HG03521 (cell line): ENCODE results near the gene CEPT1.
A peak's percentile ranks its signal among the peaks of the same experiment; 100 is the strongest.
"Not testable (repeated sequence)": the region's sequence is repeated elsewhere in the genome, so short reads cannot be mapped to it uniquely, and the experiment has no call there.

ENCODE experiments used
- ATAC-seq: cut with Tn5 transposase; IDR thresholded peaks from one replicate; pipeline ENCODE4 v1.9.1; 2021; ENCODE audit warnings: mild to moderate bottlenecking, moderate library complexity; ENCODE audit not compliant: unreplicated experiment

CEPT1 gene

DNA sequence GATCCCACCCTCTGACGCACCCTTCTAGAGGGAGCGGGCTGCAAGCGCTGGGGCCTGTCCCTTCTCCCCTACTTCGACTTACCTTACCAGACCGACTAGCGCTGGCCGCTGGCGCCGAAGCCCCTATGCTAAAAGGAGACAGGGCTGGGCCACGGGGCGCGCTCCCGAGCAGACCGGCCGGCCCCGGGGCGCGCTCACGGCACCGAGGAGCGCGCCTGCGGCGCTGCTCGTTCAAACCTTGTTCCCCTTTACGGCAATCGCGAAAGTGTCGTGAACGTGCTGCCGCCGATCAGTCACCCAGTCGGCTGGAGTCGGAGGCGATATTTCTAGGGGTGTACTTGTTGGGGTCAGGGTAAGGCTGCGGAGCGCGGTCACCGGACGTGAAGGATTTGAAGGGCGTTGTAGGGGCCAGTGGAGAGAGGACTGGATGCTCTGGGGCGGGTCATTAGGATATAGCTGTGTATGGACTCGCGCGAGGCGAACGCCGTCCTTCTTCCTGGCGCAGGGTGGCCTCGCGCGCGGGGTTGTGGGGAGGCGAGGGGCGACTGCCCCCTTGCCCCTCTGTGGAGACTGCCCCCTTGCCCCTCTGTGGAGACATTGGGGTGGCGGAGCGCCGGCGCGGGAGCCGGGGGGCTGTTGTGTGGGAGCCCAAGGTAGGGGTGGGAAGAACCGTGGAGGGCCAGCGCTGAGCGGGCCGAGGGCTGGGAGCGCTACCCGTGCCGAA lies at the start of gene CEPT1, which contains the start of gene DRAM2:
Gene CEPT1 (plus strand): TSS at position 268 of the 724 bp plus-strand sequence. CDS start 7,492 bp downstream, outside the sequence.
Gene DRAM2 (minus strand): TSS at position 138 of the 724 bp plus-strand sequence. CDS start 8,539 bp downstream, outside the sequence.
- ATAC-seq, result peak; percentile 51

DNA sequence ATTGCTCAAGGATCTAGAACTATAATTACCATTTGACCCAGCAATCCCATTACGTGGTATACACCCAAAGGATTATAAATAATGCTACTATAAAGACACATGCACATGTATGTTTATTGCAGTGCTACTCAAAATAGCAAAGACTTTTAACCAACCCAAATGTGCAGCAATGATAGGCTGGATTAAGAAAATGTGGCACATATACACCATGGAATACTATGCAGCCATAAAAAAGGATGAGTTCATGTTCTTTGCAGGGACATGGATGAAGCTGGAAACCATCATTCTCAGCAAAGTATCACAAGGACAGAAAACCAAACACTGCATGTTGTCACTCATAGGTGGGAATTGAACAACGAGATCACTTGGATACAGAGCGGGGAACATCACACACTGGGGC lies 44.6 kb upstream of the CEPT1 start:
- not testable (repeated sequence) for ATAC-seq

DNA sequence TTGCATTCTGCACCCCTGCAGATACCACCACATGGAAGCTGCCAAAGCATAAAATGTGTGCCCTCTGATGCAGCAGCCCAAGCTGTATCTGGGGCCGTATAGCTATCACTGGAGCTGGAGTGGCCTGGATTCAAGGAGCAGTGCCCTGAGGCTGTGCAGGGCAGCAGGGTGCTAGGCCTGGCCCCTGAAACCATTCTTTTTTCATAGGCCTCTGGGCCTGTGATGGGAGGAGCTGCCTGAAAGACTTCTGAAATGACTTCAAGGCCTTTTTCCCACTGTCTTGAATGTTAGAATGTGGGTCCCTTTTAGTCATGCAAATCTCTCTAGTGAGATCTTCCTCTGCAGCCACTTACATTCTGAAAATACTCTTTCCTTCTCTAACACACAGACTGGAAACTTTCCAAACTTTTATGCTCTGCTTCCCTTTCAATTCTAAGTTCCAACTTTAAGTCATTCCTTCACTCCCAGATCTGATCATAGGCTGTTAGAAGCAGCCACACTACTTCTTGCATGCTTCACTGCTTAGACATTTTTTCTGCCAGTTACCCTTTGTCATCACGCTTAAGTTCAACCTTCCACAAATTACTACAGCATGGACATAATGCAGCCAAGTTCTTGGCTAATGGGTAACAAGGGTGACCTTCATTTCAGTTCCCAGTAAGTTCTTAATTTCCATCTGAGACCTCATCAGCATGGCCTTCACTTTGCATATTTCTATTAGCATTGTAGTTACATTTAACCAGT lies 42.5 kb upstream of the CEPT1 start:
- ATAC-seq, result no peak

DNA sequence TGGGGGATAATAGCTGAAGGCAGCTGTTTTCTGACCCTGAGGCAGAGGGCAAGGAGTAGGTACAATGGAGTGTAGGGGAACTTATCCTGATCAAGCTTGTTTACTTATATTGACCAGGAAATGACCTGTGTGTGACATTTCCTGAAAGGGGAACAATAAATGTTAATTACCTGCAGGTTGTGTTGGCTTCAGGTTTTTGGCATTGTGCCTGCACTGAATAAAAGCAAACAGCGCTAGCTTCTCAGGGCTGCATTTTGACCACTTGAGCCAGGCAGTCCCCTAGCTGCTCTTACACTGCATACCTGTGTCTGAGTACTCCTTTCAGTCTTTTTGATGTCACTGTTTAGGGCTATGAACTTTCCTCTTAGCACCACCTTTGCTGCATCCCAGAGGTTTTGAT lies 40.7 kb upstream of the CEPT1 start:
- no peak for ATAC-seq

DNA sequence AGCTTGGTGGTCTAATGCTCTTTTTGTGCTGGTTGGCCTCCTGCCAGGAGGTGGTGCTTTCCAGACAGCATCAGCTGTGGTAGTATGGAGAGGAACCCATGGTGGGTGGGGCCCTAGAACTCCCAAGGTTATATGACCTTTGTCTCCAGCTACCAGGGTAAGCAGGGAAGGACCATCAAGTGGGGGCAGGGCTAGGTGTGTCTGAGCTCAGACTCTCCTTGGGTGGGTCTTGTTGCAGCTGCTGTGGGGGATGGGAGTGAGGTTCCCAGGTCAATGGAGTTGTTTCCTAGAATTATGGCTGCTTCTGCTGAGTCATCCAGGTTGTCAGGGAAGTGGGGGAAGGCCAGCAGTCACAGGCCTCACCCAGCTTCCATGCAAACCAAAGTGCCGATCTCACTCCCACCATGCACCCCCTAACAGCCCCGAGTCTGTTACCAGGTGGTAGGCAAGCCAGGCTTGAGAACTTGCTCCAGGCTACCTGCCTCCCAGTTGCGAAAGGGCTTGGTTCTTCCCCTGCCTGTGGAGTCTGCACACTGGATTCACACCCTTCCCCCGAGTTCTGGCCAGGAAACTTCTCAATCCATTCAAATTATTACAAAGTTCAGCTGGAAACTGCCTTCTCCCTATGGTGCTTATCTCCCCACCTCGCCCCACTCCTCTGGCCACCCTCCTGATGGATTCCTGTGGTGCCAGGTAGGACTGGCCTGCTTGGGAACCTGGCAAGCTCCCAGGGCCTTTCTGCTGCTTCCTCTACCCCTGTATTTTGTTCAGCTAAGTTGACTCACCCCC lies 38.0 kb upstream of the CEPT1 start:
- no peak for ATAC-seq

DNA sequence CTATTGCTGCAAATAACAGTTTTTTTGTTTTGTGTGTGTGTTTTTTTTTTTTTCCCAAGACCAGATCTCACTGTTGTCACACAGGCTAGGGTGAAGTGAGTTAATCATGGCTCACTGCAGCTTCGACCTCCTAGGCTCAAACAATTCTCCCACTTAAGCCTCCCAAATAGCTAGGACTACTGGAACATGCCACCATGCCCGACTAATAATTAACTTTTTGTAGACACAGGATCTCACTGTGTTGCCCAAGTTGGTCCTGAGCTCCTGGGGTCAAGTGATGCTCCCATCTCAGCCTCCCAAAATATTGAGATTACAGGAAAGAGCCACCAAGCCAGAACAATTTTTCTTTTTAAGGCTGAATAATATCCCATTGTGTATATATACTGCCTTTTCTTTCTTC lies 35.0 kb upstream of the CEPT1 start:
- no peak for ATAC-seq

DNA sequence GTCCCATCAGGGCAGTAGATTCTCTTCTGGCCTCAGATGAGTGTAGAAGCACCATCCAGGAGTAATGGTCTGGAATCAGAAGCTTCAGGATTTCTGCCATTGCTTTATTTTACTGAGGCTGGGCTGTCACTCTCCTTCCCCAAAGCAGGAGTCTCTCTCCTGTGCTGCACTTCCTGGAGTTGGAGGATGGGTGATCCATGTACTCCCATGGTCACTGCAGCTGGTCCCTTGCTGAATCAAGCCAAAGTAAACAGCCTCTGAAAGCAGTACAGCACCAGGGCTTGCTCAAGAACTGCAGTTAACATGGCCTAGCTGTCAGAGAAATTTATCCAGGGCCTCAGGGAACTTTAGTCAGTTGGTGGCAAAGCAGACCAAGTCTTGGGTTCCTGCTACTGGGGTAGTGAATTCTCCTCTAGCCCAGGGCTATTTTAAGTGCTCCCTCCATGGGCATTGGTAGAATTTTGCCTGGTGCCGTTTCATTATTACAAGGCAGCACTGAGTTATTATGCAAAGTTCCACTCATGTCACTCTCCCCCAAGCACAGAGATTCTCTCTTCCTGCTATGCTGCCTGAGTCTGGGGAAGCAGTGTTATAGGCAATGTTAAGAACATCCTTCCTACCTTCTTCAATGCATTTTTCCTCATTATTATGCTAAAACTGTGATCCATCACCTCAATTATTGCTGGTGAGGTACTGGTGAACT lies 29.7 kb upstream of the CEPT1 start:
- no peak for ATAC-seq

DNA sequence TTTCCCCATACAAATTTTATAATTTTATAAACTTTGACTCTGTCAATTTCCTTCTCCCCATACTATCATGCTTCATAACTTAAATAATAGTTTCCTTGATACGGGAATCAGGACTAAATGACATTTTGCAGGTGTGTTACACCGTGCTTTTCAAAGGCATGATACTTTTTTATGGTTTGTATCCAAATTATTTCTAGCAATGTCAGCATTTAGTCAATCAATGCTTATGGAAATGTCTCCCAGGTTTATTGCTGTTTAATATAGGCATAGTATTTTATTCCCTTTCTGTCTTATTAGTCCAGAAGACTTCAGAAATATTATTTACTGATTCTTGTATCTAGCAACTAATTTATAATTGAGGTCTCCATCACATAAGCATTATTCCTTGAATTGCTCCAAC lies 23.5 kb upstream of the CEPT1 start:
- no peak for ATAC-seq

DNA sequence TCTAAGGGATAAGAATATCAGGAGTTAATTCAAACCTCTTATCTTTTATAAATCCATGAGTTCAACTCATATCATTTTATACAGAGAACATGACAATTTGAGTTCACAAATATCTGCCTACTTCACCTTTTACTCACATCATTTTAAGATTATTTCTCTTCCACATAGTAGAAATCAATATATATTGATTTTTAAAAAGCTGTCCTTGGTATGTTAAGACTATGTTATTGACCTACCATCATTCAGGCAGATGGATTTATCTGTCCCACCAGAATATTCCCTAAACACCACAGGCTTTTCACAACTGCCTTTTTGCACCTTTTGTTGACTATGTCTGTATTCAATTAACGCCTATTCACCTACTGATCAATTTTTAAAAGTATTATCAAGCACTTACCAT lies 13.7 kb upstream of the CEPT1 start:
- no peak for ATAC-seq

DNA sequence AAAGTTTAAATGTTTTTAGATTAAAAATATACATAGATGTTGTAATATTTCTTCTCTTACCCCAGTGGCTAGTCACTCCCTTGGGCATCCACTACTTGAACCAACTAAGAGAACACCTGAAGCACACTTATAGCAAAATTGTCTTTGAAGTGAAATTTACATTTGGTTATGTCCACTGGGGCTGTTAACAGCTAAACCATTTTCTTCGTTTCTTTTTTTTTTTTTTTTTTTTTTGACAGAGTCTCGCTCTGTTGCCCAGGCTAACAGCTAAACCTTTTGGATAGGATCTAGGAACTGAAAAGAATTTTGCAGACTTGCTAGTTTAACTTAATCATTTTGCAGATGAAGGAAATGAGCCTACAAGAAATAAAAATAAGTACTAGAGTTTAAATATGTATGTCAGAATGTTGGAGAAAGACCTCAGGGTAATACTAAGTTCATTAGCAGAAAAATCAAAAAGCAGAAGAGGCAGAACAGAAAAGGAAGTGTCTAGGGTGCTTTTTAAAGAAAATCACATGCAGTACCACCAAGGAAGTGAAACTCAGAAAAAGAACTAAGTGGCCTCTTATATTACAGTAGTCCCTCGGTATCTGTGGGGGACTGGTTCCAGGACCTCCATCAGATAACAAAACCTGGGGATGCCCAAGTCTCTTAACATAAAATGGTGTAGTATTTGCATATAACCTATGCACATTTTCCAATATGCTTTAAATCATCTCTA lies 11.9 kb upstream of the CEPT1 start:
- ATAC-seq, result peak; percentile 80

DNA sequence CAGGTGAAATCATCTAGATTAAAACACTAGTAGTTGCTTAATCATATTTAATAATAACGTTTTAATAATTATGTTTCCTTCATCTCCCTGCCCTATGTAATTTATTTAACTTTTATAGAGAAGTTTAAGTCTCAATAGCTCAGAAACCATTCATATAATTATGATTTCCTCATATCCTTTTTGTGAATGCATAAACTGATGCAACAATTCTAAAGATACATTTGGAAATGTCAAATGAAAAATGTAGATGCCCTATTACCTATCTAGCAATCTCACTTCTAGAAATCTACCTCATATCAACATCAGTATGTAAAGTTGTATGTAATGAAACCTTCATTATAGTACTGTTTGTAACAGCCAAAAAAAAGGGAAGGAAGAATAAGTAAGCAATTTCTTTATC lies 10.6 kb upstream of the CEPT1 start:
- no peak for ATAC-seq

DNA sequence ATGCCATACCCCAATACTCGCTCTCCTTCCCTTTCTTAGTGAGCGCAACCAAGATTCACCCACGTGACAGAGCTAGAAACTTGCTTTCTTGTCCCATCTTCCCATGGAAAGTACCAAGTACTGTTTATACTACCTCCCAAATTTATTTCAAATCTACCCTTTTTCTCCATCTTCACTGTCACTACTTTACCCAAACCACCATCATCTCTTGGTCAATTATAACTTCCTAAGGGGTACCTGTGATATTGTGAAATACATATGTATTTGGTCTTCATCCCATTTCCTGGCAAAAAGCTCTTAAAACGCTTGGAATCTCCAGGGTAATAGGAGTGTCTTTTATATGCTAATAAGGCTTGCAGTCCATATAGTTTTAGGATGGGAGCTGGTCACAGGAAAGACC lies 8.3 kb upstream of the CEPT1 start:
- ATAC-seq, result no peak

DNA sequence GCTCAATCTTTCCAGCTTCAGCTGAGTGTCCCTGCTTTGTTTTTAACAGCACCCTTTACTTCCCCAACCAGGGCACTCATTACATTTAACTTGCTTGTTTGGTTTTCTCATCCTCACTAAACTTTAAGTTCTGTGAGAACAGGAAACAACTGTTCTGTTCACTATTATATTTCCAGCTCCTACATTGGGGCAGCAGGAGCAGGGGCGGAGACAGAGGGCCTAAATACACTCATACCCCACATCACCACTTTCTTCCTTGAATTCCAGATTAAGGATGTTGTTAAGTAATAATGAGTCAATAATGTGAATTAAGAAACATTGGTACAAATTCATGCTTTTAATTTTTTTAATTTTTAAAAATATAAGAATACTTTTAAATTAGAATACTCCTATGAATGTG lies 6.2 kb upstream of the CEPT1 start:
- ATAC-seq, result no peak

DNA sequence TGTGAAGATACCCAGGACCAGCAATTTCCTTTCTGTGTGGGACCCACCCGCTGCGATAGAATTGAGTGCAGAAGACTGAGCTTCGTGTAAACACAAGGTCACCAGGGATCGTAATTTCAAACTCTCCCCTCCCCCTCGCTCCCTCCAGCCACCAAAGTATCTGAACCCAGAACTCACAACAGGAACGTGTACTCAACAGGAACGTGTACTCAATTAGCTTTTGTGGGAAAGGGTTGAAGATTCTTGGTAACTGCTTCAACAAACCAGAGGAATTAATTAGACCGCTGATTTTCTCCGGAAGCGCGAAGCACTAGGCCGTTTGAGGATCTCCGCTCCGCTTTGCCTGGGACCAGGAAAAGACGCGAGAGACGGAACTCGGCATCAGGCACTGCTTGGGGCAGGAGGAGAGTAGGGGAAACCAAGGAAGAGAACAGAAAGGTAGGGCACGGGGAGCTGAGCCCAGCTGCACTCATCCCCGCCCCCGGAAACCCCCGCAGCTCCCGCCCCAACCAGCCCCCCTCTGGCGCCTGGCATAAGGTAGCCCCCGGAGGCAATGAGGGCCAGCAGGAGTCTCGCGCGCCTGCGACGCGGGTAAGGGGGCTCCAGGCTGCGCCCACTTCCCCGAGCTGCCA lies 583 bp upstream of the CEPT1 start:
- ATAC-seq, result peak; percentile 36

DNA sequence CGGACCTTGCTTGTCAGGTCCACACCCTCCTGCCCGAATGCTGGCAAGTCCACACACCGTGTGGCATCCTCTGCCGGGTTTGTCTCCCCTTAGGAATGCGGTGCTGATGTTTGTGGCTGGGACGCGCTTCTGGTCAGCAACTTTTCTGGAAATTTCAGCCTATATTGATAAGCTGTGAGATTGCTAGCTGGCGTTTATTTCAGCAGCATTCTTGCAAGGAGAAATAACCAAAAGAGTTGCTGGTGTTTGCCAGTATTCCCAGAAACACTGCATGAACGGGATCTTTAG lies 601 bp downstream of the CEPT1 start:
- no peak for ATAC-seq

DNA sequence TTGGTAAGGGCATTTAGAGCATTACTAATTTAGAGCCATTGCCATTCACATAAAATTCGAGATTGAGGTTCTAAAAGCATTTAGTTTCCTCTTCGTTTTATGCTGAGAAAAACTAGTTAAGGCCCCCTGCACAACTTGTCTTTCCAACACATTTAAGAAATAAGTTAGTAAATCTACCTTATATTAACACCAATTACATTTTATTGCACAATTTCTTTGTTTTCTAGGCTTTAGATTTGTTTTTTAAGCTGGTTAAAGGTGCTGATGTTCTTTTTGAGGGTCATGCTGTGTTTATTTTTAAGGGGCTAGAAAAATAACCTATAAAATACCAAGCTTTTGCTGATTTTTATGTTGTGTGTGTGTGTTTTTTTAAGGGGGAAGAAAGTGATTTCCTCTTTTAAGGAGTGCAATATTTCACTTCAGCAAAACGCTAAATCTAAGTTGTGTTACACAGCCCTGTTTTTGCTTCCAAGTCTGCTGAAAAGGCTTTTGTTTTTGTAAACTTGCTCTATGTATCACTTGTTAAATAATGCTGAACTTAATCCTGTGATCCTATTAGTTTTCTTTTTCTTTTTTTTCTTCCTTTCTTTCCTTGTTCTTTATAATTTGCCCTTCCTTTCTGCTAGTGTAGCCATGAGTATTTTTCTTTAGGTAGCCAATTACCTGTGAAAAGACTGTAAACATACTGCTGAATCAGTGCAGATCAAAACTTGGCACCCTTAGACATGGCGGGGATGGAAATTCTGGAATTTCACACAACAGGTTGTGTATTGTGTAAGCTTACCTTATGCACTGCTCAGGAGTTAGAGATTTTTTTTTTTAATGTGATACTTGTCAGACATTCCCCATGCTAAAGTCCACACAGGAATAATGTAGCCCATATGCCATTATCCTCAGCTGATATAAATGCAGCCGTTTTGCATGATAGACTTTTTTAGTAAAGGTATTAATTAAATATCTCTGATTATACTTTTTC lies 1.5 kb downstream of the CEPT1 start:
- ATAC-seq, result no peak

DNA sequence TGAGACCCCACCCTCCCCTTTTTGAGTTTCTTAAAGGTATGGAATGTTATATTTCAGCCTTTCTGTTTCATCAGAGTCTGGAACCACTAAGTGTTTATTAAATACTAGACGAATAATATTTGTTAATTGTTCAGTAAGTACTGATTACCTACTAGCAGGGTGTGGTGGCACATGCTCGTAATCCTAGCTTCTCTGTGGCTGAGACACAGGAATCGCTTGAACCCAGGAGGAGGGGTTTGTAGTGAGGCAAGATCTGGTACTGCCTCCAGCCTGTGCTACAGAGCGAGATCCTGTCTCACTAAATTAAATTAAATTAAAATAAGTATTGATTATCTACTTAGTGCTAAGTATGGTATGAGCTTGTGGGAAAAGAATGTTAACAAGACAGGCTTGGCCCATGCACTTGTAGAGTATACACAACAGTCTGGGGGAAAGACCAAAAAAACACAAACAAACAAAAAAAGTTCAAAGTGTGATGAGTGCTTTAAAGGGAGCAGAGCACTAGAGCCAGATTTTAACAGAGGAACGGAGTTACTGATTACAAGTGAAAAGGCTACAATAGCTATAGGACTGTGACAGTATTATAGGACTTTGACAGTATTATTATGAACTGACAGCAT lies 2.4 kb downstream of the CEPT1 start:
- no peak for ATAC-seq

DNA sequence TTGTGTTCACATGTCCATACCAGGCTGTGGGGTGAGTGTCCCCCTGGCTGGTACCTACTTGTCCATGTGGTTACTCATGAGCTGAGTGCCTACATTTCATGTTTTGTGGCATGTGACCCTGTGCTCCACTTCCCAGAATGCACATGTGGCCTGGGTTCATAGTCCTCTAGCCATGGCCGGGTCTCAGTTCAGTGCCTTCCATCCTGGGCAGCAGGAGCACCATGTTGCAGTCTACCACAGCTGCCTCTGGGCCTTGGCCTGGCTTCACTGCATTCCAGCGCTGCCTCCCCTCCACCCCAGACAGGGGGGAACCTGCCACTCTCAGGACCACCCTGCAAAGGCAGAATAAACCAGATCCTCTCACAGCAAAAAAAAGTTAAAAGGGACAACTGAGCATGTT lies 5.5 kb downstream of the CEPT1 start:
- no peak for ATAC-seq
